Esophagus (tissue), 2 donors: ENCODE results near the gene GNE. TPM values are rescaled to one million over a fixed set of nuclear protein-coding genes. Genes with fewer than 3 reads are reported as not detected.
A peak's percentile ranks its signal among the peaks of the same experiment; 100 is the strongest.
"Not testable (repeated sequence)": the region's sequence is repeated elsewhere in the genome, so short reads cannot be mapped to it uniquely, and the experiment has no call there.

Experiments
- H3K27ac ChIP-seq, 2 donors: one replicate each; pipeline ENCODE4 v1.5.1; 2013; ENCODE audit warnings: low read depth in 2 of 2, mild to moderate bottlenecking in 2 of 2, inconsistent platforms in 1 of 2, low read length in 1 of 2, moderate library complexity in 1 of 2
- H3K27me3 ChIP-seq, 2 donors: one replicate each; pipeline ENCODE4 v1.6.1; 2013; ENCODE audit warnings: low read length in 2 of 2, control low read depth in 1 of 2, mild to moderate bottlenecking in 1 of 2; ENCODE audit not compliant: insufficient read depth in 2 of 2, control insufficient read depth in 1 of 2
- H3K36me3 ChIP-seq, 2 donors: one replicate each; pipeline ENCODE4 v1.6.1; 2013; ENCODE audit warnings: low read length in 1 of 2; ENCODE audit not compliant: control insufficient read depth in 2 of 2, insufficient read depth in 2 of 2
- H3K4me1 ChIP-seq, 2 donors: one replicate each; pipeline ENCODE4 v1.6.1; 2013; ENCODE audit warnings: low read length in 1 of 2; ENCODE audit not compliant: control insufficient read depth in 2 of 2, insufficient read depth in 2 of 2
- H3K4me3 ChIP-seq, 2 donors: one replicate each; pipeline ENCODE4 v1.5.1; 2013; ENCODE audit warnings: low read length in 2 of 2, mild to moderate bottlenecking in 2 of 2, low read depth in 1 of 2, moderate library complexity in 1 of 2
- H3K9me3 ChIP-seq, 2 donors: one replicate each; pipeline ENCODE4 v1.6.1; 2013; ENCODE audit warnings: mild to moderate bottlenecking in 2 of 2, low read depth in 1 of 2, low read length in 1 of 2, moderate library complexity in 1 of 2; ENCODE audit not compliant: control insufficient read depth in 2 of 2, insufficient read depth in 1 of 2
- WGBS, 2 donors: extraction: QIAGEN DNeasy Blood & Tissue Kit; methylation state at CpG; one replicate each; pipeline ENCODE4 v1.1.7; 2013; 5-methylcytosine and 5-hydroxymethylcytosine counted together
- polyA plus RNA-seq, 2 donors: library from polyadenylated mRNA; stranded (reverse); fragments of 200-250 nt; gene quantifications; one replicate each; pipeline ENCODE4 v1.2.3, GENCODE V29; 2013
- donor health status: healthy with polysubstance abuse.
- donor health status: Bipolar disorder and iron deficiency.

Gene GNE
- polyA plus RNA-seq = 10 to 100 TPM in 1 of 2 donors, 1 to 10 TPM in 1; 4.8 to 13.0 TPM

- peak within 1 kb of the TSS; percentile 97 to 98 for H3K27ac ChIP-seq
- no peaks in the 10 kb centered on the region for H3K36me3 ChIP-seq
- no peaks in the 10 kb centered on the region for H3K4me1 ChIP-seq
- no peaks in the 10 kb centered on the region for H3K27me3 ChIP-seq
- H3K9me3 ChIP-seq = no peaks in the 10 kb centered on the region
- 2% methylated on average over 55 to 73 of the region's 73 CpGs for WGBS, 2 donors
- H3K4me3 ChIP-seq = peak within 1 kb of the TSS; percentile 68 to 73
Observed at GRCh38 chr9:36258208-36258995, at the start of gene GNE. GNE (minus strand) TSS chr9:36258448; CDS start chr9:36249355, 9,093 bp downstream.

DNA sequence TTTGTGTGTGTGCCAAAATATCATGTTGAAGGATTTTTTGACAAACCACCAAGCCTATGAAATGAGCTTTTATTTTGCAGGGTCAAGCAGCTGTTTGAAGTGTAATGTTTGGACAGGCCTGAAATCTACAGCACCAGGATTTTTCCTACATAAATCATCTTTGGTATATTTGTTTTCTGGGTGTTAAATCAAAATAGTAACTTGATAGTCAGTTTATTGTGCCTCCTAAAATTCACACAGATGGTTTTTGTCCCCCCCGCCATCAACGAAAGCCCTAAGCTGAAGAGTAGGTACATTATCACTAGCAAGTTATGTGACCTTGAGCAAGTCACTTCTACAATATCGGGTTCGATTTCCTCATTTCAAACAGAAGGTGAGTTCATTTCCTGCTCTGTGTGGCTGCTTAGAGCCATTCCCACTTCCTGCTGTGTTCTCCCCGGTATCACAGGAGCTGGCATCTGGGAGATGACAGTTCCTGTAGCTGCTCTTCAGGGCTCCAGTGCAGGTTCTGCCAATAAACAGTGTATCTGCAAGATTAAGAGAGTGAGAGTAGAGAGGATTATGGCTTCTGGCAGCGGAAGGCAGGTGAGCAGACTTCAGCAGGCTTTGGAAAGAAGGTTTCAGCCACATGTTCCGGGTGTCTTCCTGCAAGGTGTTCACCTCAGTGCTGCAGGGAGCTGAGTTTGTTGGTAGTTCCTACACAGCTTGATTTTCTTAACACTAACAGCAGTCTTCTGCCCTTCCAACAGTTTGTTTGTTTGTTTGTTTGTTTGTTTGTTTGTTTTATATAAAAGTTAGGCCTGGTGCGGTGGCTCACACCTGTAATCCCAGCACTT is 48.4 kb upstream of the GNE start:
- H3K27me3 ChIP-seq = no peaks in the 10 kb centered on the region
- peaks cover 0 to 3% of the 10 kb centered on the region in 2 donors for H3K4me1 ChIP-seq
- H3K27ac ChIP-seq = no peak overlapping the region
- H3K4me3 ChIP-seq = no peak overlapping the region
- 47 to 63% methylated on average over 8 of the region's 8 CpGs for WGBS, 2 donors
- H3K9me3 ChIP-seq = no peaks in the 10 kb centered on the region
- H3K36me3 ChIP-seq = no peaks in the 10 kb centered on the region

DNA sequence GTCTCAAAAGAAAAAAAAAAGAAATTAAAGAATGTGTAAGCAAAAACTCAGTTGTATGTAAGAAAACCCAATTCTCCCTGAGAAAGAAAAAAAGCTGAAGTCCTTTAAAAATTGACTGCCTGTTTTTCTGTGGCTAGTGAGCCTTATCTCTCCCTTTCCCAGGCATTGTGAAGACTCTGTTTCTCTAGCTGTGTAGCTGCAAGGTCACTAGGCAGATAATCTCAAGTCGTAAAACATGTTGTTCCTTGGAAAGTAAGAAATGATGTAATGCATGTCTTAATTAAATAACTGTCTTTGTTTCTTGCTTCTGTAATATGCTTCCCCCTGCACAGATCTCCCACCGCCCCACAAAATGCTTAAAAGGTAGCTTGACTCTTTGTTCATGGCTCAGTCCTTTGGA is 46.1 kb upstream of the GNE start:
- not testable (repeated sequence) for H3K9me3 ChIP-seq, H3K27me3 ChIP-seq, H3K36me3 ChIP-seq, H3K27ac ChIP-seq, H3K4me1 ChIP-seq, H3K4me3 ChIP-seq
- whole genome bisulfite sequencing, 2 donors = 46 to 73% methylated on average over 1 to 2 of the region's 2 CpGs

GRCh38 chr9:36301227-36301626 is 43.0 kb upstream of the GNE start:
- no peak overlapping the region for H3K27ac ChIP-seq
- H3K4me1 ChIP-seq = no peaks in the 10 kb centered on the region
- H3K4me3 ChIP-seq = no peak overlapping the region
- WGBS, 2 donors = 75 to 95% methylated on average over 5 of the region's 5 CpGs
- no peaks in the 10 kb centered on the region for H3K9me3 ChIP-seq
- no peaks in the 10 kb centered on the region for H3K36me3 ChIP-seq
- H3K27me3 ChIP-seq = no peaks in the 10 kb centered on the region

- 73 to 80% methylated on average over 3 of the region's 3 CpGs for WGBS, 2 donors
- Histone ChIP-seq H3K27ac (no peak overlapping the region), H3K9me3 (no peaks in the 10 kb centered on the region), H3K36me3 (no peaks in the 10 kb centered on the region), H3K27me3 (no peaks in the 10 kb centered on the region), H3K4me1 (no peaks in the 10 kb centered on the region), H3K4me3 (no peak overlapping the region)
Observed at GRCh38 chr9:36298566-36298965, 40.3 kb upstream of the GNE start.

GRCh38 chr9:36297798-36298197 is 39.5 kb upstream of the GNE start:
- no peaks in the 10 kb centered on the region for H3K9me3 ChIP-seq
- no peaks in the 10 kb centered on the region for H3K27me3 ChIP-seq
- WGBS, 2 donors = 85 to 86% methylated on average over 2 of the region's 2 CpGs
- H3K4me3 ChIP-seq = no peak overlapping the region
- peak overlapping the region; percentile 45 to 67 for H3K27ac ChIP-seq
- no peaks in the 10 kb centered on the region for H3K4me1 ChIP-seq
- no peaks in the 10 kb centered on the region for H3K36me3 ChIP-seq

DNA sequence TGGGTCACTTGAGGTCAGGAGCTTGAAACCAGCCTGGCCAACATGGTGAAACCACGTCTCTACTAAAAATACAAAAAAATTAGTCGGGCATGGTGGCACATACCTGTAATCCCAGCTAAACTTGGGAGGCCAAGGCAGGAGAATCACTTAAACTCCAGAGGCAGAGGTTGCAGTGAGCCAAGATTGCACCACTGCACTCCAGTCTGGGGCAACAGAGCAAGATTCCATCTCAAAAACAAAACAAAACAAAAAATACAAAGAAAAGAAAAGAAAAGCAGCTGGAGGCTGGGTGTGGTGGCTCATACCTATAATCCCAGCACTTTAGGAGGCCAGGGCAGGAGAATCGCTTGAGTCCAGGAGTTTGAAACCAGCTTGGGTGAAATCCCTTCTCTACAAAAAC is 36.7 kb upstream of the GNE start:
- H3K4me3 ChIP-seq, H3K27ac ChIP-seq, H3K27me3 ChIP-seq, H3K4me1 ChIP-seq, H3K9me3 ChIP-seq, H3K36me3 ChIP-seq: not testable (repeated sequence)
- WGBS, 2 donors = 88 to 95% methylated on average over 3 of the region's 3 CpGs

- 88 to 92% methylated on average over 5 of the region's 5 CpGs for WGBS, 2 donors
- no peaks in the 10 kb centered on the region for H3K4me1 ChIP-seq
- H3K9me3 ChIP-seq = no peaks in the 10 kb centered on the region
- H3K27ac ChIP-seq = no peak overlapping the region
- H3K36me3 ChIP-seq = no peaks in the 10 kb centered on the region
- H3K27me3 ChIP-seq = no peaks in the 10 kb centered on the region
- H3K4me3 ChIP-seq = no peak overlapping the region
Observed at GRCh38 chr9:36293918-36294317, 35.7 kb upstream of the GNE start.

- no peaks in the 10 kb centered on the region for H3K9me3 ChIP-seq
- H3K4me3 ChIP-seq = no peak overlapping the region
- H3K27me3 ChIP-seq = no peaks in the 10 kb centered on the region
- H3K27ac ChIP-seq = peak overlapping the region in 1 of 2 donors; percentile 11
- 90% methylated on average over 7 of the region's 7 CpGs for WGBS, 2 donors
- no peaks in the 10 kb centered on the region for H3K36me3 ChIP-seq
- H3K4me1 ChIP-seq = no peaks in the 10 kb centered on the region
Observed at GRCh38 chr9:36293171-36293570, 34.9 kb upstream of the GNE start.
